ENCODE results near the gene VSIR. TPM values are rescaled to one million over a fixed set of nuclear protein-coding genes. Genes with fewer than 3 reads are reported as not detected.

Gene VSIR
- total RNA-seq, 2 donors from 2014 or later: 36.1 to 56.0 TPM

GRCh38 chr10:71747039-71747531 lies 26.2 kb downstream of the VSIR start:
- Histone ChIP-seq H3K27me3 (no peaks in the 10 kb centered on the region), H3K9me3 (peaks cover 0 to 6% of the 10 kb centered on the region in 2 donors), H3K36me3 (peaks cover 16% of the 10 kb centered on the region), H3K4me3 (no peak overlapping the region), H3K27ac (peak overlapping the region; percentile 67 to 74), H3K4me1 (peaks cover 0 to 62% of the 10 kb centered on the region in 2 donors)
- no peak for DNase-seq (ENCODE audit: low spot score)
- peak in 1 of 2 donors; percentile 2 for TF ChIP-seq CTCF (IDR thresholded peaks at IDR 0.05)

GRCh38 chr10:71746344-71747037 lies 26.8 kb downstream of the VSIR start:
- Histone ChIP-seq H3K27ac (peak overlapping the region; percentile 67 to 74), H3K4me1 (peaks cover 0 to 57% of the 10 kb centered on the region in 2 donors)
- peak in 1 of 2 donors; percentile 40 for TF ChIP-seq CTCF (IDR thresholded peaks at IDR 0.05)

GRCh38 chr10:71745664-71746250 lies 27.6 kb downstream of the VSIR start:
- H3K4me3 ChIP-seq: no peak overlapping the region
- no peak for DNase-seq (ENCODE audit: low spot score)
- peaks cover 0 to 6% of the 10 kb centered on the region in 2 donors for H3K9me3 ChIP-seq
- peak overlapping the region; percentile 67 to 74 for H3K27ac ChIP-seq
- TF ChIP-seq CTCF (IDR thresholded peaks at IDR 0.05): no peak
- no peaks in the 10 kb centered on the region for H3K27me3 ChIP-seq
- H3K4me1 ChIP-seq: peaks cover 0 to 56% of the 10 kb centered on the region in 2 donors
- peaks cover 3% of the 10 kb centered on the region for H3K36me3 ChIP-seq

More at GRCh38 chr10:71746344-71747037, 26.8 kb downstream of the VSIR start:
- peaks cover 10% of the 10 kb centered on the region for H3K36me3 ChIP-seq
- H3K27me3 ChIP-seq: no peaks in the 10 kb centered on the region
- no peak for DNase-seq (ENCODE audit: low spot score)
- peaks cover 0 to 6% of the 10 kb centered on the region in 2 donors for H3K9me3 ChIP-seq
- H3K4me3 ChIP-seq: no peak overlapping the region

GRCh38 chr10:71744897-71745663 lies 28.2 kb downstream of the VSIR start:
- H3K4me1 ChIP-seq: peaks cover 0 to 56% of the 10 kb centered on the region in 2 donors
- no peak overlapping the region for H3K27ac ChIP-seq
- no peaks in the 10 kb centered on the region for H3K27me3 ChIP-seq
- no peak overlapping the region for H3K4me3 ChIP-seq
- H3K9me3 ChIP-seq: peaks cover 0 to 6% of the 10 kb centered on the region in 2 donors
- no peak for TF ChIP-seq CTCF (IDR thresholded peaks at IDR 0.05)
- DNase-seq (ENCODE audit: low spot score): no peak
- H3K36me3 ChIP-seq: no peaks in the 10 kb centered on the region

GRCh38 chr10:71743866-71744265 lies 29.5 kb downstream of the VSIR start:
- no peaks in the 10 kb centered on the region for H3K27me3 ChIP-seq
- TF ChIP-seq CTCF (IDR thresholded peaks at IDR 0.05): no peak
- H3K27ac ChIP-seq: no peak overlapping the region
- H3K4me3 ChIP-seq: no peak overlapping the region
- H3K9me3 ChIP-seq: peaks cover 0 to 6% of the 10 kb centered on the region in 2 donors
- H3K36me3 ChIP-seq: no peaks in the 10 kb centered on the region
- no peak for DNase-seq (ENCODE audit: low spot score)
- peaks cover 0 to 51% of the 10 kb centered on the region in 2 donors for H3K4me1 ChIP-seq

Measured in right atrium auricular region (tissue), 2 donors.